Muscle layer of colon (tissue), 2 donors: ENCODE data around the gene KRT17.
"Not testable (repeated sequence)": the region's sequence is repeated elsewhere in the genome, so short reads cannot be mapped to it uniquely, and the experiment has no call there.

Experiments
- H3K27ac ChIP-seq: one replicate; pipeline ENCODE4 v1.7.0; 2013; ENCODE audit warnings: low read depth, mild to moderate bottlenecking, low read length, moderate library complexity
- H3K27me3 ChIP-seq, 2 donors: one replicate each; pipeline ENCODE4 v1.7.0; 2013; ENCODE audit warnings: low read length in 2 of 2, mild to moderate bottlenecking in 2 of 2; ENCODE audit not compliant: insufficient read depth in 2 of 2, control insufficient read depth in 1 of 2
- H3K36me3 ChIP-seq: one replicate; pipeline ENCODE4 v1.7.0; 2013; ENCODE audit warnings: mild to moderate bottlenecking, low read length; ENCODE audit not compliant: insufficient read depth
- H3K4me1 ChIP-seq: one replicate; pipeline ENCODE4 v1.7.0; 2013; ENCODE audit warnings: mild to moderate bottlenecking, low read length; ENCODE audit not compliant: insufficient read depth
- H3K4me3 ChIP-seq, 2 donors: one replicate each; pipeline ENCODE4 v1.7.0; 2013; ENCODE audit warnings: low read length in 2 of 2, low read depth in 1 of 2, mild to moderate bottlenecking in 1 of 2, moderate library complexity in 1 of 2
- H3K9ac ChIP-seq: one replicate; pipeline ENCODE4 v1.7.0; 2013; ENCODE audit warnings: low read length
- H3K9me3 ChIP-seq: one replicate; pipeline ENCODE4 v1.7.0; 2013; ENCODE audit warnings: mild to moderate bottlenecking, low read length
- donor health status: abdominal sarcoma.
- donor health status: Adenocarcinoma of cecum.

The KRT17 gene

DNA sequence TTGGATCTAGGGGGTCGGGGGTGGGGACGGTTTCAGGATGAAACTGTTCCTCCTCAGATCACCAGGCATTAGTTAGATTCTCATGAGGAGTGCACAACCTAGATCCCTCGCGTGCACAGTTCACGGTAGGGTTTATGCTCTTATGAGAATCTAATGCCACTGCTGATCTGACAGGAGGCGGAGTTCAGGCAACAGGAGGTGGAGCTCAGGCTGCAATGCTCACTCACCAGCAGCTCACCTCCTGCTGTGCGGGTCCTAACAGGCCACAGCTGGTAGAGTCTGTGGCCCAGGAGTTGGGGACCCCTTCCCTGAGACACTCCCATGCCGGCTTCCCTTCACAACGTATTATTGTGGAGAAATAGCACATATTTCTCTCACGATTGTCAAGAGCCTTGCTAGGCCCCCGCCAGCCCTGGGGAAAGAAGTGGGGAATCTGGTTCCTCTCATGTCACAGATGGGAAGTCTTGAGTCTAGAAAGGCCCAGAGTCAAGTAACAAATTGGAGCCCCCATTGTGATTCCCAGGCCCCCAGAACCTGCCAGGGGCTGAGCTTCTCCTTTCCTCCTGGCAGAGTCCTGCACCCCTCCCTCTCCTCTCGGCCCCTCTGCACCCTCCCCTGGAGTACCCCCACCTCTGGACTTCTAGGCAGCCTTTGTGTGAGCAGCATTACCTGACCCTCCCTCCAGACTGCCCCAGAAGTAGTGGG is 31.6 kb downstream of the KRT17 start:
- no peak overlapping the region for H3K27ac ChIP-seq
- no peaks in the 10 kb centered on the region for H3K36me3 ChIP-seq
- H3K27me3 ChIP-seq, result no peaks in the 10 kb centered on the region
- no peak overlapping the region for H3K4me3 ChIP-seq
- no peak overlapping the region for H3K9ac ChIP-seq
- no peaks in the 10 kb centered on the region for H3K9me3 ChIP-seq
- no peaks in the 10 kb centered on the region for H3K4me1 ChIP-seq

DNA sequence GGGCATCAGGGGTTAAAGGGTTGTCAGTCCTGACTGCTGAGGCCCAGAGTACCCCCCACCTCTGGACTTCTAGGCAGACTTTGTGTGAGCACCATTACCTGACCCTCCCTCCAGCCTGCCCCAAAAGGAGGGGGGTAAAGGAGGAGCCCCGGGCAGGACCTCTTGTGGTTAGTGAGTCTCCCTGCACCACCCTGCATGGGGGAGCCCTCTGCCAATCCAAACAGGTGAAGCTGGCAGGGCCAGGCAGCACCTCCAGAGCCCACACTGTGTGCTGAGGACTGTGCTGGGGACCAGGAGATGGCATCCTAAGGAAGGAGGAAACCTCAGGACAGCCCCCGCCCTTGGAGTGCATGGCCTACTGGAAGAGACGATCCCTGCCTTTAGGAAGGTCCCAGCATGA is 35.1 kb downstream of the KRT17 start:
- no peaks in the 10 kb centered on the region for H3K27me3 ChIP-seq
- H3K9me3 ChIP-seq, result no peaks in the 10 kb centered on the region
- no peak overlapping the region for H3K27ac ChIP-seq
- H3K36me3 ChIP-seq, result no peaks in the 10 kb centered on the region
- H3K4me1 ChIP-seq, result no peaks in the 10 kb centered on the region
- H3K4me3 ChIP-seq, result no peak overlapping the region
- H3K9ac ChIP-seq, result no peak overlapping the region

DNA sequence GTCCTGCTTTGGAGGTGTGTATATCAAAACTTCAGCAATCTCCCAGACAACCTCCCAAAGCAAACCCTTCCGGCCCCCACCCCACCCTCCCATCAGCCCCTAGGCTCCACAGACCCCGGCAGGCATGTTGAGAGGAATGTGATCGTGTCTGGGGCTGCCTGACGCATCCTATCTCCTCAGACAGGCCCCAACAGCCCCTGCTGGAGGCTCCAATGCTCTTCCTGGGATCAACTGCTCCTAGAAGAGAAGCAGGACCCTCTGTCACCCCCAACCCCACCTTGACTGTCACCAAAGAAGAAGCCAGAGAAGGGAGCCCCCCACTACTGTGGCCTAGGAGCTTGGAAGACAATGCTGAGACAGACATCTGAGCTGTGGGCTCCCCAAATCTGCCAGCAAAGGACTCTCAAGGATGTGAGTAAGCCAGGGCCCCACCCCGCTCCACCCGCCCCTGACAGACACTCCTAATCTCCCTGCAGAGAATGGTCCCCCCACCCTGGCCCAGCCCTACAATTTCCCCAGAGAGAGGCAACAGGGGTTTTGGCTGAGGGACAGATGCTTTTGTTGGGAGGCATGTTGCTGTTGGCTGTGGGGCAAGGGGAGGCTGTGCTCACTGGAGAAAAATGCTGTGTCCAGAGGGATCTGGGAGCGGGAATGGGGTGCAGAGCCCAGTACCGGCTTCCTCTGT is 36.1 kb downstream of the KRT17 start:
- Histone ChIP-seq H3K27me3 (no peaks in the 10 kb centered on the region), H3K9ac (no peak overlapping the region), H3K4me1 (no peaks in the 10 kb centered on the region), H3K9me3 (no peaks in the 10 kb centered on the region), H3K27ac (no peak overlapping the region), H3K36me3 (no peaks in the 10 kb centered on the region), H3K4me3 (no peak overlapping the region)

DNA sequence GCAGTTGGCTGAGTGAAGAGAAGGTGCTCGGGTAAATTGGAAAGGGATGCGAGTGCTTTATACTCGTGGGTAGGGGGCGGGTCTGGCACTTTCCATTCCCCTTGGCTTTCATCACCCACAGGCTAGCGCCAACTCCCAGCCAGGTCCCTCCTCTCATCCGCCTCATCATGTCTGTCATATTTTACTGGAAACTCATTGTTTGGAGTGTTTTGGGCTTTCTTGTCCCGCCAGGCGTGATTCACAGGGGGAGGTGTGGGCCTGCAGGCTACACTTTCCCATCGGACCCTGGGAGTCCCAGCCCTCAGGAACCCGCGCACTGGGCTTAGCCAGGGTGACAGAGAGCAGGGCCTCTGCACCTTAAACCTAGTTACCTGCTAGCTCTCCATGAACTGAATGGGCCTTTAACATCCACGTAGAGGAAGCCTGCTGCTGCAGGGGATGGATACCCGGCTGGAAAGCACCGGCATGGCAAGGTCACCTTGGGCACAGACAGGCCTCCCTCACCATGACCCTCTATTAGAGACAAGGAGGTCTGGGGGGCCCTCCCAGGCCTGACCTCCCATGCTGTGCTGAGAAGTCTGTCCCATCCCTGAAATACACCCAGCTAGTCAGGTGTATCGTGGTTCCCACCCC is 37.4 kb downstream of the KRT17 start, which contains the start of gene KRT14:
TSS of gene KRT14 (minus strand) at position 33 of the 633 bp plus-strand sequence. CDS start 61 bp downstream, outside the sequence.
- Histone ChIP-seq H3K9ac (no peak within 1 kb of the TSS), H3K9me3 (no peaks in the 10 kb centered on the region), H3K4me1 (no peaks in the 10 kb centered on the region), H3K36me3 (no peaks in the 10 kb centered on the region), H3K27me3 (no peaks in the 10 kb centered on the region), H3K27ac (no peak within 1 kb of the TSS), H3K4me3 (no peak within 1 kb of the TSS)

DNA sequence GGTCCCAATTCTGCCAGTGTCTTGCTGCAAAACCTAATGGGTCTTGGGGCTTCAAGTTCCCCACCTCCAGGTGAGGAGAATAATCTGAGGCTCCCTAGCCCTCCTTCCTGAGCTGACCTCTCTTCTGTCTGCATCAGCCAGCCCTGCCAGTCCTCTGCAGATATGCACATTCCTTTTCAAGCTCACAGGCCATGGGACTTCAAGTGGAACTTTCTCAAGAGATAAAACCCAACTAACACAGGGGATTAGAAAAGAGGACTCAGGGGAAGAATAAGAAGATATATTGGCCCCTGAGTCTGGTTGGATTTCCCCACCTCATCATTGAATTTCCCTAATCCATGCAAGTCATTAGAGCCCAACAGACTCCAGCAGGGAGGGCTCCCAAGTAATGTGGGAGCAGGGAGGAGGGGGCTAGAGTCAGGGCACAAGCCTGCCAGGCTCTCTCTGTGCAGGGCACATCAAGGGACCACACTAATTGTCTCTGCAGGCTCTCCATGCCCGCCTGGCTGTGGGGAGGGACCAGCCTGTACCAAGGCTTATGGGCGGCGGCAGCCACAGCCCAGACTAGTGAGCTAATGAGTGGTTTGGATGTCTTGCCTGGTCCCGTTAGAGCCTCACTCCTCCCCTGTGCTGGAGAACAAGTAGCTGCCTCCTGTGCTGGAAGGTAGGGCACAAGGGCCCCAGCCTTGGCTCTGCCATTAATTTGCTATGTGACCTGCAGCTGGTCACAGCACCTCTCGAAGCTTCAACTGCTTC is 38.9 kb downstream of the KRT17 start:
- Histone ChIP-seq H3K27me3 (no peaks in the 10 kb centered on the region), H3K36me3 (no peaks in the 10 kb centered on the region), H3K4me3 (no peak overlapping the region), H3K9me3 (no peaks in the 10 kb centered on the region), H3K4me1 (no peaks in the 10 kb centered on the region), H3K9ac (no peak overlapping the region), H3K27ac (no peak overlapping the region)

DNA sequence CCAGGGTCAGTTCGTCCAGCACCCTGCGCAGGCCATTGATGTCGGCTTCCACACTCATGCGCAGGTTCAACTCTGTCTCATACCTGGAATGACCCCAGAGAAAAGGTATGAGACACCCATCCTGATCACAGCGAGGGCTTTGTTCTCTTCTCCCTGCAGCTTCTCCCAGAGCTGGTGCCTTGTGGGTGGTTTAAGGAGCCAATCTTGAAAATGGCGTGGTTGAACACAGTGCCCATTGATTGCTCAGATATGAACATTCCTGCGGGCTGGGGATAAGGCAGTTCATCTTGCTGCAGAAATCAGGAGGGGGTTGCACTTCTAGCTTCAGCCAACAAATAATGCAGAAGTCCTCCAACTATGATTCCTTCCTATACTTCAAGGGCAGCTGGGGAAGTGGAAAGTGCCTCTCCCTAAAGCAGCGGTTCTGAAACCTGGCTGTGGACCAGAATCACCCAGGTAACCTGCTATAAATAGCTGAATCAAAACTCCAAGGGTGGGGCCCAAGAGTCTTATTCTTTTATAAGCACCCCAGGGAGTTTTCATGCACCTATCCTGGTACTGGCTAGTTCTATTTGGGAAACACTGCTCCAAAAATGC is 39.9 kb downstream of the KRT17 start:
- H3K36me3 ChIP-seq, H3K4me1 ChIP-seq, H3K27ac ChIP-seq, H3K9me3 ChIP-seq, H3K9ac ChIP-seq, H3K27me3 ChIP-seq, H3K4me3 ChIP-seq: not testable (repeated sequence)

DNA sequence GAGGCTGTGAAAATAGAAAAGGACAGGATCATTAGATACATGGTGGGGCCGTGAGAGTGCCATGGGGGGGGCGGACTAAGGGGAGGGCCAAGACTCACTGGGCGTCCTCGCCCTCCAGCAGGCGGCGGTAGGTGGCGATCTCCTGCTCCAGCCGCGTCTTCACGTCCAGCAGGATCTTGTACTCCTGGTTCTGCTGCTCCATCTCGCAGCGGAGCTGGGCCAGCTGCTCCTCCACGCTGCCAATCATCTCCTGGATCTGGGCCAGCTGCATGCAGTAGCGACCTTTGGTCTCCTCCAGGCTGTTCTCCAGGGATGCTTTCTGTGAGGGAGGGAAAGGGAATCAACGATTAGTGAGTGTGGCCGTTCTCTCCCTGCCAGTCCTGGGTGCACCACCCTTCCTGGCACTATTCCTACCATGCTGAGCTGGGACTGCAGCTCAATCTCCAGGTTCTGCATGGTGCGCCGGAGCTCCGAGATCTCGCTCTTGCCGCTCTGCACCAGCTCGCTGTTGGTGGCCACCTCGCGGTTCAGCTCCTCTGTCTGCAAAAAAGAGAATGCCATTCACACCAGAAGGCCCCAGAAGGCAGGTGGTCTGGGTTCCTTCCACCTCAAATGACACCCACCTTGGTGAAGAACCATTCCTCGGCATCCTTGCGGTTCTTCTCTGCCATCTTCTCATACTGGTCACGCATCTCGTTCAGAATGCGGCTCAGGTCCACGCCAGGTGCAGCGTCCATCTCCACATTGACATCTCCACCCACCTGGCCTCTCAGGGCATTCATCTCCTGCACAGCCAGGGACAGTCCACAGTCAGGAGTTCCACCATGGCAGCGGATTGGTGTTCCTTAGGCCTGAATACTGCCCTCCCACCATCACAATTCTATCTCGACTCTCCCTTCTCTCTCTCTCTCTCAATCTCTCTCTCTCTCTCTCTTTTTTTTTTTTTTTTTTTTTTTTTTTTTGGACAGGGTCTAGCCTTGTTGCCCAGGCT is 40.9 kb downstream of the KRT17 start:
- H3K4me1 ChIP-seq, result no peaks in the 10 kb centered on the region
- peaks cover under 1 to 5% of the 10 kb centered on the region in 2 donors for H3K27me3 ChIP-seq
- no peaks in the 10 kb centered on the region for H3K36me3 ChIP-seq
- H3K27ac ChIP-seq, result no peak overlapping the region
- no peaks in the 10 kb centered on the region for H3K9me3 ChIP-seq
- H3K4me3 ChIP-seq, result no peak overlapping the region
- no peak overlapping the region for H3K9ac ChIP-seq

DNA sequence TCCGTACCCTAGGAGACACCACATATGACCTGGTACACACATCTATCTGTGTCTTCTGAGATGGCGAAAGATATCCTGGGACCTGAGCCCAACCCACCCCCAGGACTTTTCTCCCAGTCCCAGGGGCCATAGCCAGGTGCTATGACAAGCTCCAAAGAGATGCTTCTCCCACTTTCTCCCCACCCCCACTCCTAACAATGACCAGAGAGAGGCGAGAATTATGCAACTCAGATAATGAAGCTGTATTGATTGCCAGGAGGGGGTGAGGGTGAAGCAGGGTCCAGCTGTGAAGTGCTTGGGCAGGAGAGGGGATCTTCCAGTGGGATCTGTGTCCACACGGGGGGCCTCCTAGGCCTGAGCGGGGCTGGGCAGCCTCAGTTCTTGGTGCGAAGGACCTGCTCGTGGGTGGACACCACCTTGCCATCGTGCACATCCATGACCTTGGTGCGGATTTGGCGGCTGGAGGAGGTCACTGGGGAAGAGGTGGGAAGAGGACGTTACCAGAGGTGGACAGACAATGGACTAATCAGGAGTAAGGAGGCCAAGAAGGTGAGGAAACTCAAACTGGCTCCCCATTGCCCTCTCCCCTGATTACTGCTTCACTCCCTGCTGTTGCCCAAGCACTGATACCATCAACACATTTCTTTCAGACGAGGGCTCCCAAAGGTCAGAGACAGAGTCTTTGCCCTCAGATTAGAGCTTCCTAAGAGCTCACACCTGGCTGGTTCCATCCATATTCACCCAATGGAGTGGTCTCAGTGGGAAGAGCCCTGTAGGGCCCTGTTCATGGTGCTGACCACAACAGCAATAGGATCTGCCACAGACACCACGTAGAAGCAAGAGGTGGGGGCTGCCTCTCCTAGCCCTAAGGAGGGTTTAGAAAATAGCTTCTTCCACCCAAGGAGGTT is 42.1 kb downstream of the KRT17 start:
- not testable (repeated sequence) for H3K4me1 ChIP-seq, H3K9ac ChIP-seq, H3K27me3 ChIP-seq, H3K4me3 ChIP-seq, H3K36me3 ChIP-seq, H3K27ac ChIP-seq, H3K9me3 ChIP-seq

DNA sequence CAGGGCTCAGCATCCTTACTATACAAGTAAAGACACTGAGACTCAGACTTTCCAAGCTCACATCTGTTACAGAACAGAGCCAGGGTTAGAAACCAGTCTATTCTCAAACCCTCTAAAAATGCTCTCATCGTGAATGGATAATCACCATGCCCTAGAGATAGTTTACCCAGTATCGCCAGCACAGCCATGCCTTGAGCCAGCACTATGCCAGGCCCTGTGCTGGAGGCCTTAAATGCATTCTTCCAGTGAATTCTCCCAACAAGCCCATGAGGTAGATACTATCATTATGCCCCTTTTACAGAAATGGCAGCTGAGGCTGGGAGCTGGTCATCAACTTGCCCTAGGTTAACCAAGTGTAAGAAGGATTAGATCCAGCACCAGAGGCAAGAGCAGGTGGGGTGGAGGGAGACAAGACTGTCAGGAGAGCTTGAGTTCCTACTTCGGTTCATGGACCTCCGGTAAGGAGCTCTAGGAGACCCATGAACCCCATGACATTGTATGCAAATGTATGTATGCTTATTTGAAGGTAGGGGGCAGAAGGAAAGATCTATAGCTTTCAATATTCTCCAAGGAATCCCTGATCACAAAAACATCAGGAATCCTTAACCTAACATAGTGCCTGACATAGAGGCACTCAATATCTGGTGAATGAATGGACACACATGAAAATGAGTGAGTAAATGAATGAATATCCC is 42.9 kb downstream of the KRT17 start:
- Histone ChIP-seq H3K4me1 (no peaks in the 10 kb centered on the region), H3K4me3 (no peak overlapping the region)

More for the DNA sequence above, 42.9 kb downstream of the KRT17 start:
- Histone ChIP-seq H3K27me3 (peaks cover 3 to 9% of the 10 kb centered on the region in 2 donors), H3K27ac (no peak overlapping the region), H3K36me3 (no peaks in the 10 kb centered on the region), H3K9me3 (no peaks in the 10 kb centered on the region), H3K9ac (no peak overlapping the region)
